CD4-positive, alpha-beta memory T cell (primary cell): ENCODE data around the gene KCNB1. TPM values are rescaled to one million over a fixed set of nuclear protein-coding genes. Genes with fewer than 3 reads are reported as not detected.

Experiments
- CTCF ChIA-PET: fragments of 350-600 bp; sonication (Branson Sonifier 250); formaldehyde crosslinking; loops from one replicate; lab custom pipeline; 2021; ENCODE audit warnings: inconsistent platforms; ENCODE audit not compliant: partially characterized antibody; lab: Charles Lee
- POLR2A ChIA-PET: fragments of 350-600 bp; sonication (Branson Sonifier 250); formaldehyde crosslinking; loops from one replicate; lab custom pipeline; 2021; ENCODE audit not compliant: partially characterized antibody; lab: Charles Lee
- DNase-seq, 5 donors: peaks; one replicate each; pipeline versions ENCODE4 v3.0.0 to v3.0.0-alpha.2; 2020 to 2022; ENCODE audit warnings: mixed read lengths in 1 of 5
- H3K27ac ChIP-seq: one replicate; pipeline ENCODE4 v1.7.0; 2013; ENCODE audit warnings: low read depth, low read length
- H3K27me3 ChIP-seq: 2 replicates; pipeline ENCODE4 v1.7.0; 2013; ENCODE audit warnings: mild to moderate bottlenecking, low read length, moderate library complexity; ENCODE audit not compliant: insufficient read depth
- H3K36me3 ChIP-seq: 2 replicates; pipeline ENCODE4 v1.7.0; 2013; ENCODE audit warnings: mild to moderate bottlenecking, low read length, moderate library complexity; ENCODE audit not compliant: insufficient read depth
- H3K4me1 ChIP-seq: 2 replicates; pipeline ENCODE4 v1.7.0; 2013; ENCODE audit warnings: mild to moderate bottlenecking, low read length, moderate library complexity; ENCODE audit not compliant: insufficient read depth
- H3K4me3 ChIP-seq, 2 donors: one replicate each; pipeline ENCODE4 v1.7.0; 2013; ENCODE audit warnings: low read length in 2 of 2, mild to moderate bottlenecking in 1 of 2
- H3K9me3 ChIP-seq, 2 donors: one replicate each; pipeline ENCODE4 v1.7.0; 2013; ENCODE audit warnings: low read length in 2 of 2, control low read depth in 1 of 2; ENCODE audit not compliant: control insufficient read depth in 1 of 2
- H3K27ac Mint-ChIP-seq, 7 donors: one replicate each; pipeline ENCODE4 v1.8.0; 2020 to 2021; ENCODE audit warnings: mixed read lengths in 7 of 7, mild to moderate bottlenecking in 6 of 7, inconsistent platforms in 3 of 7, moderate library complexity in 3 of 7
- H3K27me3 Mint-ChIP-seq, 2 donors: one replicate each; pipeline ENCODE4 v1.8.0; 2020 to 2021; ENCODE audit warnings: mixed read lengths in 2 of 2
- H3K36me3 Mint-ChIP-seq, 2 donors: one replicate each; pipeline ENCODE4 v1.8.0; 2020 to 2021; ENCODE audit warnings: mixed read lengths in 2 of 2, inconsistent platforms in 1 of 2, mild to moderate bottlenecking in 1 of 2
- H3K4me1 Mint-ChIP-seq, 4 donors: one replicate each; pipeline ENCODE4 v1.8.0; 2020 to 2021; ENCODE audit warnings: mixed read lengths in 4 of 4, mild to moderate bottlenecking in 1 of 4
- H3K4me3 Mint-ChIP-seq, 8 donors: one replicate each; pipeline ENCODE4 v1.8.0; 2020 to 2021; ENCODE audit warnings: mixed read lengths in 8 of 8, mild to moderate bottlenecking in 7 of 8, moderate library complexity in 6 of 8, inconsistent platforms in 3 of 8
- H3K9me3 Mint-ChIP-seq, 8 donors: one replicate each; pipeline ENCODE4 v1.8.0; 2020 to 2021; ENCODE audit warnings: mixed read lengths in 8 of 8, mild to moderate bottlenecking in 5 of 8, inconsistent platforms in 3 of 8, moderate library complexity in 1 of 8
- intact Hi-C: fragments of 100-400 bp; cut with micrococcal nuclease; formaldehyde crosslinking; loops from one replicate; pipeline ENCODE4 v1.15.1; 2023
- polyA plus RNA-seq, 2 donors: library from polyadenylated mRNA; unstranded; fragments of 300-500 nt; fragmentation: Illumina TruSeq; gene quantifications; one replicate each; pipeline ENCODE4 v1.2.3, GENCODE V29; 2021
- total RNA-seq, 2 experiments: library from RNA; stranded (reverse); gene quantifications; one replicate each; pipeline ENCODE4 v1.2.3, GENCODE V29; 2021

KCNB1 gene
- total and polyA plus RNA-seq, 4 experiments from 2014 or later: 0.09 TPM; not detected in 3

GRCh38 chr20:49452011-49452482 is 30.4 kb downstream of the KCNB1 start:
- ChIA-PET POLR2A (no interaction called here), CTCF (no interaction called here)
- Histone ChIP-seq H3K4me1 (no peaks in the 10 kb centered on the region), H3K9me3 (no peaks in the 10 kb centered on the region), H3K27ac (no peak overlapping the region), H3K27me3 (no peaks in the 10 kb centered on the region), H3K36me3 (no peaks in the 10 kb centered on the region), H3K4me3 (no peak overlapping the region)
- Mint-ChIP-seq H3K4me1 (no peaks in the 10 kb centered on the region), H3K36me3 (no peaks in the 10 kb centered on the region), H3K27me3 (peaks cover 18 to 19% of the 10 kb centered on the region in 2 donors), H3K9me3 (peaks cover 0 to 1% (median 0%) of the 10 kb centered on the region in 8 donors), H3K27ac (no peak overlapping the region), H3K4me3 (no peak overlapping the region)
- intact Hi-C loops: no loop called here
- DNase-seq: no peak

GRCh38 chr20:49450281-49450721 is 32.2 kb downstream of the KCNB1 start:
- Mint-ChIP-seq H3K36me3 (no peaks in the 10 kb centered on the region), H3K27ac (no peak overlapping the region), H3K9me3 (peaks cover 0 to 1% (median 0%) of the 10 kb centered on the region in 8 donors), H3K27me3 (peaks cover 21 to 25% of the 10 kb centered on the region in 2 donors), H3K4me1 (no peaks in the 10 kb centered on the region), H3K4me3 (no peak overlapping the region)
- ChIA-PET POLR2A (no interaction called here), CTCF (no interaction called here)
- H3K27me3 ChIP-seq: no peaks in the 10 kb centered on the region
- no peak overlapping the region for H3K27ac ChIP-seq
- no peaks in the 10 kb centered on the region for H3K36me3 ChIP-seq
- DNase-seq: no peak
- no peaks in the 10 kb centered on the region for H3K4me1 ChIP-seq
- intact Hi-C loops: no loop called here
- H3K9me3 ChIP-seq: no peaks in the 10 kb centered on the region
- no peak overlapping the region for H3K4me3 ChIP-seq

- Mint-ChIP-seq H3K36me3 (no peaks in the 10 kb centered on the region), H3K27ac (no peak overlapping the region), H3K4me1 (no peaks in the 10 kb centered on the region), H3K9me3 (peaks cover 0 to under 1% (median 0%) of the 10 kb centered on the region in 8 donors), H3K4me3 (no peak overlapping the region), H3K27me3 (peaks cover 28 to 32% of the 10 kb centered on the region in 2 donors)
- no peak for DNase-seq
- no peaks in the 10 kb centered on the region for H3K27me3 ChIP-seq
- H3K9me3 ChIP-seq: no peaks in the 10 kb centered on the region
- intact Hi-C loops: no loop called here
- H3K36me3 ChIP-seq: no peaks in the 10 kb centered on the region
- no peaks in the 10 kb centered on the region for H3K4me1 ChIP-seq
- POLR2A ChIA-PET: no interaction called here
- CTCF ChIA-PET: no interaction called here
- H3K27ac ChIP-seq: no peak overlapping the region
- no peak overlapping the region for H3K4me3 ChIP-seq
These were observed 33.6 kb downstream of the KCNB1 start for GRCh38 chr20:49448917-49449316.

- Mint-ChIP-seq H3K4me1 (no peaks in the 10 kb centered on the region), H3K27me3 (peaks cover 23 to 30% of the 10 kb centered on the region in 2 donors), H3K9me3 (no peaks in the 10 kb centered on the region), H3K27ac (no peak overlapping the region), H3K4me3 (no peak overlapping the region), H3K36me3 (no peaks in the 10 kb centered on the region)
- intact Hi-C loops: no loop called here
- POLR2A ChIA-PET: no interaction called here
- H3K4me3 ChIP-seq: no peak overlapping the region
- H3K27ac ChIP-seq: no peak overlapping the region
- H3K36me3 ChIP-seq: no peaks in the 10 kb centered on the region
- CTCF ChIA-PET: no interaction called here
- no peaks in the 10 kb centered on the region for H3K27me3 ChIP-seq
- no peak for DNase-seq
- no peaks in the 10 kb centered on the region for H3K9me3 ChIP-seq
- no peaks in the 10 kb centered on the region for H3K4me1 ChIP-seq
These were observed 34.3 kb downstream of the KCNB1 start for GRCh38 chr20:49447946-49448809.

- Mint-ChIP-seq H3K27me3 (peaks cover 22 to 30% of the 10 kb centered on the region in 2 donors), H3K4me1 (no peaks in the 10 kb centered on the region), H3K36me3 (no peaks in the 10 kb centered on the region), H3K4me3 (no peak overlapping the region), H3K9me3 (no peaks in the 10 kb centered on the region), H3K27ac (no peak overlapping the region)
- ChIA-PET CTCF (no interaction called here), POLR2A (no interaction called here)
- intact Hi-C loops: no loop called here
- Histone ChIP-seq H3K9me3 (no peaks in the 10 kb centered on the region), H3K27ac (no peak overlapping the region), H3K36me3 (no peaks in the 10 kb centered on the region), H3K4me1 (no peaks in the 10 kb centered on the region), H3K27me3 (no peaks in the 10 kb centered on the region), H3K4me3 (no peak overlapping the region)
- DNase-seq: no peak
These were observed 35.1 kb downstream of the KCNB1 start for GRCh38 chr20:49447364-49447763.

- no peaks in the 10 kb centered on the region for H3K9me3 Mint-ChIP-seq
- Histone ChIP-seq H3K36me3 (no peaks in the 10 kb centered on the region), H3K27ac (no peak overlapping the region), H3K27me3 (no peaks in the 10 kb centered on the region), H3K4me1 (no peaks in the 10 kb centered on the region), H3K4me3 (no peak overlapping the region), H3K9me3 (no peaks in the 10 kb centered on the region)
- intact Hi-C loops: no loop called here
- ChIA-PET CTCF (interaction anchor here (0.6 kb wide), 1 partner anchor 1142 kb away, joined by 3 read pairs; no protein-coding TSS in a partner anchor), POLR2A (no interaction called here)
- no peak for DNase-seq
- H3K36me3 Mint-ChIP-seq: no peaks in the 10 kb centered on the region
- no peak overlapping the region for H3K4me3 Mint-ChIP-seq
- peaks cover 25 to 30% of the 10 kb centered on the region in 2 donors for H3K27me3 Mint-ChIP-seq
- H3K27ac Mint-ChIP-seq: no peak overlapping the region
- H3K4me1 Mint-ChIP-seq: no peaks in the 10 kb centered on the region
These were observed 35.7 kb downstream of the KCNB1 start for GRCh38 chr20:49446808-49447207.

- Mint-ChIP-seq H3K4me1 (no peaks in the 10 kb centered on the region), H3K27me3 (peaks cover 25 to 30% of the 10 kb centered on the region in 2 donors)
- POLR2A ChIA-PET: no interaction called here
These were observed 36.4 kb downstream of the KCNB1 start for GRCh38 chr20:49446080-49446479.

More at GRCh38 chr20:49446080-49446479, 36.4 kb downstream of the KCNB1 start:
- Histone ChIP-seq H3K9me3 (no peaks in the 10 kb centered on the region), H3K27me3 (no peaks in the 10 kb centered on the region), H3K4me1 (no peaks in the 10 kb centered on the region), H3K27ac (no peak overlapping the region), H3K4me3 (no peak overlapping the region), H3K36me3 (no peaks in the 10 kb centered on the region)
- Mint-ChIP-seq H3K9me3 (no peaks in the 10 kb centered on the region), H3K36me3 (no peaks in the 10 kb centered on the region), H3K27ac (no peak overlapping the region), H3K4me3 (no peak overlapping the region)
- DNase-seq: no peak
- CTCF ChIA-PET: no interaction called here
- intact Hi-C loops: no loop called here
